ENCODE measurements around the gene WSB1. TPM values are rescaled to one million over a fixed set of nuclear protein-coding genes. Genes with fewer than 3 reads are reported as not detected.
"Not testable (repeated sequence)": the region's sequence is repeated elsewhere in the genome, so short reads cannot be mapped to it uniquely, and the experiment has no call there.

WSB1 gene
- total RNA-seq, 2 donors from 2014 or later: 206 to 227 TPM

- DNase-seq (ENCODE audit: low spot score): no peak
- intact Hi-C loops (cut with DNase I): no loop called here
These were observed 32.7 kb downstream of the WSB1 start for GRCh38 chr17:27326585-27326984.

GRCh38 chr17:27327397-27327796 is 33.5 kb downstream of the WSB1 start:
- DNase-seq (ENCODE audit: low spot score): no peak
- intact Hi-C loops (cut with DNase I): no loop called here

- intact Hi-C loops (cut with DNase I): no loop called here
- DNase-seq (ENCODE audit: low spot score): no peak
These were observed 34.0 kb downstream of the WSB1 start for GRCh38 chr17:27327871-27328270.

- intact Hi-C loops (cut with DNase I); DNase-seq (ENCODE audit: low spot score): not testable (repeated sequence)
These were observed 34.8 kb downstream of the WSB1 start for GRCh38 chr17:27328686-27329085.

GRCh38 chr17:27329146-27329805 is 35.4 kb downstream of the WSB1 start:
- intact Hi-C loops (cut with DNase I): no loop called here

GRCh38 chr17:27332047-27332393 is 38.1 kb downstream of the WSB1 start:
- DNase-seq (ENCODE audit: low spot score): no peak
- intact Hi-C loops (cut with DNase I): loop anchor here in 1 of 2 donors (2.0 kb wide), 1 partner anchor 87 kb away; no protein-coding TSS in a partner anchor

More at GRCh38 chr17:27329146-27329805, 35.4 kb downstream of the WSB1 start:
- no peak for DNase-seq (ENCODE audit: low spot score)

GRCh38 chr17:27332485-27333409 is 38.8 kb downstream of the WSB1 start:
- intact Hi-C loops (cut with DNase I): loop anchor here in 1 of 2 donors (2.0 kb wide), 1 partner anchor 88 kb away; no protein-coding TSS in a partner anchor
- DNase-seq (ENCODE audit: low spot score): peak; percentile 100

GRCh38 chr17:27333410-27333980 is 39.6 kb downstream of the WSB1 start:
- intact Hi-C loops (cut with DNase I): loop anchor here in 1 of 2 donors (2.0 kb wide), 1 partner anchor 89 kb away; no protein-coding TSS in a partner anchor
- DNase-seq (ENCODE audit: low spot score): no peak

GRCh38 chr17:27336184-27336583 is 42.3 kb downstream of the WSB1 start:
- intact Hi-C loops (cut with DNase I): loop anchor here in 1 of 2 donors (5.0 kb wide), 1 partner anchor 1001 kb away; the partner anchor contains the start of genes IFT20 and TNFAIP1

GRCh38 chr17:27338536-27338985 is 44.6 kb downstream of the WSB1 start:
- intact Hi-C loops (cut with DNase I): loop anchor here in 1 of 2 donors (5.0 kb wide), 1 partner anchor 999 kb away; the partner anchor contains the start of genes IFT20 and TNFAIP1
- peak; percentile 36 for DNase-seq (ENCODE audit: low spot score)

More at GRCh38 chr17:27336184-27336583, 42.3 kb downstream of the WSB1 start:
- DNase-seq (ENCODE audit: low spot score): no peak

- intact Hi-C loops (cut with DNase I): loop anchor here in 1 of 2 donors (5.0 kb wide), 1 partner anchor 998 kb away; the partner anchor contains the start of genes IFT20 and TNFAIP1
- DNase-seq (ENCODE audit: low spot score): peak; percentile 49
These were observed 45.4 kb downstream of the WSB1 start for GRCh38 chr17:27339198-27339835.

- peak; percentile 15 for DNase-seq (ENCODE audit: low spot score)
- intact Hi-C loops (cut with DNase I): loop anchor here in 1 of 2 donors (5.0 kb wide), 1 partner anchor 997 kb away; the partner anchor contains the start of genes IFT20 and TNFAIP1
These were observed 46.1 kb downstream of the WSB1 start for GRCh38 chr17:27339836-27340550.

GRCh38 chr17:27340575-27340974 is 46.7 kb downstream of the WSB1 start:
- peak; percentile 35 for DNase-seq (ENCODE audit: low spot score)
- intact Hi-C loops (cut with DNase I): no loop called here

GRCh38 chr17:27341041-27341471 is 47.1 kb downstream of the WSB1 start:
- intact Hi-C loops (cut with DNase I): no loop called here
- no peak for DNase-seq (ENCODE audit: low spot score)

GRCh38 chr17:27342059-27342458 is 48.1 kb downstream of the WSB1 start:
- DNase-seq (ENCODE audit: low spot score): peak; percentile 15
- intact Hi-C loops (cut with DNase I): no loop called here

- intact Hi-C loops (cut with DNase I): no loop called here
- peak; percentile 69 for DNase-seq (ENCODE audit: low spot score)
These were observed 49.4 kb downstream of the WSB1 start for GRCh38 chr17:27343294-27343693.

- intact Hi-C loops (cut with DNase I): no loop called here
- peak; percentile 62 for DNase-seq (ENCODE audit: low spot score)
These were observed 50.2 kb downstream of the WSB1 start for GRCh38 chr17:27343977-27344607.

All from posterior vena cava (tissue), 2 donors.